GM18868 (cell line): ENCODE data around the gene ROBO1.

Experiments
- ATAC-seq: cut with Tn5 transposase; IDR thresholded peaks from one replicate; pipeline ENCODE4 v1.9.1; 2021; ENCODE audit warnings: mild to moderate bottlenecking, moderate library complexity; ENCODE audit not compliant: unreplicated experiment

The ROBO1 gene

GRCh38 chr3:79030157-79030556, 737.6 kb downstream of the ROBO1 start:
- ATAC-seq = no peak

- ATAC-seq = no peak
Observed at GRCh38 chr3:79028916-79029315, 738.9 kb downstream of the ROBO1 start.

GRCh38 chr3:79027593-79027992, 740.2 kb downstream of the ROBO1 start:
- no peak for ATAC-seq

GRCh38 chr3:79019924-79020173, 747.9 kb downstream of the ROBO1 start:
- ATAC-seq = no peak

- peak; percentile 70 for ATAC-seq
Observed at GRCh38 chr3:79019137-79019923, 748.5 kb downstream of the ROBO1 start.

- ATAC-seq = peak; percentile 33
Observed at GRCh38 chr3:79018671-79019136, 749.1 kb downstream of the ROBO1 start.

- no peak for ATAC-seq
Observed at GRCh38 chr3:79018265-79018664, 749.5 kb downstream of the ROBO1 start.

GRCh38 chr3:79016587-79017376, 751.0 kb downstream of the ROBO1 start:
- ATAC-seq = no peak

- ATAC-seq = no peak
Observed at GRCh38 chr3:79015854-79016253, 751.9 kb downstream of the ROBO1 start.

- ATAC-seq = no peak
Observed at GRCh38 chr3:79012946-79013362, 754.8 kb downstream of the ROBO1 start.

GRCh38 chr3:79012530-79012913, 755.3 kb downstream of the ROBO1 start:
- no peak for ATAC-seq

GRCh38 chr3:79011821-79012529, 755.8 kb downstream of the ROBO1 start:
- ATAC-seq = no peak

- no peak for ATAC-seq
Observed at GRCh38 chr3:79009861-79010260, 757.9 kb downstream of the ROBO1 start.

GRCh38 chr3:79006077-79006476, 761.7 kb downstream of the ROBO1 start:
- ATAC-seq = no peak

- ATAC-seq = no peak
Observed at GRCh38 chr3:79005084-79005483, 762.7 kb downstream of the ROBO1 start.

- no peak for ATAC-seq
Observed at GRCh38 chr3:79003994-79004393, 763.8 kb downstream of the ROBO1 start.

- peak; percentile 43 for ATAC-seq
Observed at GRCh38 chr3:79002465-79003372, 765.1 kb downstream of the ROBO1 start.

GRCh38 chr3:79001255-79001654, 766.5 kb downstream of the ROBO1 start:
- no peak for ATAC-seq

GRCh38 chr3:78999139-78999538, 768.7 kb downstream of the ROBO1 start:
- ATAC-seq = no peak

- no peak for ATAC-seq
Observed at GRCh38 chr3:78995087-78995486, 772.7 kb downstream of the ROBO1 start.
